Endometrial microvascular endothelial cells (primary cell): ENCODE data around the gene ADAMTSL3. TPM values are rescaled to one million over a fixed set of nuclear protein-coding genes. Genes with fewer than 3 reads are reported as not detected.

ENCODE experiments used
- in situ Hi-C: cut with HindIII; loops from 2 replicates; pipeline ENCODE4 v1.10.0; 2017; ENCODE audit warnings: low sequenced_read_pairs, low pct_unique_long_range_greater_than_20kb; ENCODE audit errors: inconsistent ontology term
- total RNA-seq: library from RNA; depleted of rRNA; stranded (reverse); fragments of >200 nt; gene quantifications from one replicate; pipeline ENCODE4 v1.2.3, GENCODE V29; 2015; ENCODE audit errors: inconsistent ontology term

Gene ADAMTSL3
- total RNA-seq, 1 donor from 2014 or later = not detected

DNA sequence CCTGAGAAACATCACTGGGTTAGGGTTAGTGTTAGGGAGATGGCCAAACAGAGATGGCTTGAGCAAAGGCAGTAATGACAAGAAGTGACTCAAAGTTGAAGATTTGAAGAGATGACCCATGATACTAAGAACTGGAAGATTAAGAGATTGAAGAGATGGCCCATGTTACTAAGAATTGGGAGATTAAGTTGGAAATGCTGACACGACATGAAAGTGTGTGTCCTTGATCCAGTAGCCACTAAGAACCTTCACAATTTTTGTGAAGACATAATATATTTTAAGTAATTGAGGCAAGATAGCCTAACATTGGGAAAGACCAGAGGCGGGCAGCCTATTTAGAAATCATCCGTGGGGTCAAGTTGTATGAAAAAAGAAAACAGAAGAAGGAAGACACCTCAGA lies 239.4 kb downstream of the ADAMTSL3 start:
- in situ Hi-C loops = no loop called here

DNA sequence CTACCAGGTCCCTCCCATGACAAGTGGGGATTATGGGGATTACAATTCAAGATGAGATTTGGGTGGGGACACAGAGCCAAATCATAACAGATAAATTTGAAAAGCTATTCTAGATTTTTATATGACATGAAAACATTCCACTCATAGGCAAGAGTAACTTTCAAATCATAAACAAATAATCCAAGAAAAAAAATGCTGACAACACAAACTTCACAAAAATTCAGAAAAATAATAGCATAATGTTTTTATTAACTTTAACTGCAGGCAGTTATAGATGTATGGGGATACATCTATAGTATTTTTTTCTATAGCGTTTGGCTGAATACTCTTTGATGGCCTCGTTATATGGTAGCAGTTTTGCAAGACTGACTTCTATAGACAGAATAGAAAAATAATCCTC lies 243.1 kb downstream of the ADAMTSL3 start:
- in situ Hi-C loops = no loop called here

DNA sequence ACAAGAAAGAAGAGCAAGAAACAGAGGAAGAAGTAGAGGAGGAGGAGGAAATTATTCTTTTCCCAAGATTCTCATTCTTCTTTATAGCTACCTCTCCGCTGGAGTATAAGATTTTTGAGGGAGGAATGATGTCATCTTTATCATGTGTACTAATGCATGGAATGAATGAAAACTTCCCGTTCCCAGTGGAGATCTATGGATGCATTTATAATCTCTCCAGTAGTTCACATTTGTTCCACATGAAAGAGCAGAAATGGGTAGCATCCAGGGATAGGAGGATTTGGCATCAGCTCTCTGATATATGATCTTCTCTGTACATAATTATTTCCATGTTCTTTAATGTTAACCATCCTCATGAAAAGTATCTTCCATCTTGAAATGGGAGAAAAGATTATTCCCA lies 244.4 kb downstream of the ADAMTSL3 start:
- in situ Hi-C loops = no loop called here

DNA sequence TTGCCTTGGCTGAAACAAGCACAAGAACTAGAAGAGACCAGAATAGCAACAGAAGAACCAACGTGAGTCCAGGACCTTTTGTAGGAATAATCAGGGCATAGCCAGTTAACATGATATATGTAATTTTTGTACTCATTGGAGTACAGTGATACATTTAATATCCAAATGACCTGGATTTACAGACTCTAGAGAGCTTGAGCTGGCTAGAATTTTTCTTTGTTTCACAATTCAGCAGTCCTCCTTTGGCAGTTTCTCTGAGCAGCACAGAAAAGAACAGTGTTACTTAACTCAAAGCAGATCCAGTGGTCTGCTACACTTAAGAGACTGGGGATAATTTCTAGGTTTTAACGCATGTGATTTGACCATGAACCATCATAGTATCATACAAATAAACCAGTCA lies 245.7 kb downstream of the ADAMTSL3 start:
- in situ Hi-C loops = no loop called here

DNA sequence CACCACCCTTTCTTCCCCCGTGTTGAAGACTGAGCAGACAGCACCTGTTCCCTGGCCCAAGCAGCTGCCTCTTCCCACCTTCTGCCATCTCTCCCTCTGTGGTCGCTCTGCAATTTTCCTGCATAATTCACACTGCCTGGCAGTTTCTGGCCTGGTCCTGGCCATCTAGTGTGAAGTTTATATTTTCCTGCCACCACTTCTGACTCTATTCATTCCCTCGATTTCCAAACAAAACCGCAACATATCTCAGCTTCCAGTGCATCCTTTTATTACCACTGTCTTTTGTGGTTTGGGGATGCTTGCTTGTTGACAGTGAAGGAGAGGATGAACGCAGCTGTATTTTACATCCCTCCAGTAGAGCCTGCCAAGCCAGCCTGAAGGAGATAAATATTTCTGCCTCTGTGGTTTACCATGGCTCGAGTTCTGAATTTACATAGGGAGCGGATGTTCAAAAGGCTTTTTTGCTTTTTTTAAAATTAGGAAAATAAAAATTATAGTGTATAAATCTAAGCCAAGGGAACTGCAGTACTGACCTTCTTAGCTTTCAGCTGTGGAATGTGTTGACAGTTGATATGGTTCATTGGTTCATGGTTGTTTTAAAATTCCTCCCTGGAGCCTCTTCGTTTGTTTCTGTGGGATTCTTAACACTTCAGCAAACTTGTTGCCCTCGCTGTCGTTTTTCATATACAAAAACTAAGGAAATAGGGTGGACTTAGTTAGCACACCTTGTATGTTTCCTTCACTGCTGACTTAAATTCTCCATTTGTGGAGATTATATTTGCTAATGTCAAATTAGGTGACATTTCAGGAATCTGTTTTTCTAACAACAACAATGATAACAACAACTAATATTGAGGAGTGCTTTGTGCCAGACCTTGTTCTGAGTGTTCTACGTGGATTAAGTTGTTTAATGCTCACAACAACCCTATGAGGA lies 250.5 kb downstream of the ADAMTSL3 start:
- in situ Hi-C loops = no loop called here

- in situ Hi-C loops = no loop called here
These were observed 251.8 kb downstream of the ADAMTSL3 start for GRCh38 chr15:83905556-83906273.

- in situ Hi-C loops = no loop called here
These were observed 257.4 kb downstream of the ADAMTSL3 start for GRCh38 chr15:83911345-83911744.

DNA sequence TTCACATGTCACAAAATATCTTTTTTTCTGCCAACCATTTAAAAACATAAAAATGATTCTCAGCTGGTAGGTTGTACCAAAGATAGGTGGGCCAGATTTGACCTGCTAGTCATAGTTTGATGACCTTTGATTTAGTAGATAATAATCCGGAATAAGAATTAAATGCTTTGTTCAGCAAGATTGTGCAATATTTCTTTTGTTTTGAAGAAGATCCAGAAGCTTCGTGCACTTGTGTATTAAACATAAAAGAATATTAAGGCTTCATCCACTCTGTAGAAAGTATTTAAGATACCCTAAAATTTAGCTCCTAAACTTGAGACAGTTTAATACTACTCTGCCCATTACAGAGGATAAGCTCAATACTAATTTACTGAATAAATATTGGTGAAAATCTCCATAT lies 258.4 kb downstream of the ADAMTSL3 start:
- in situ Hi-C loops = no loop called here

DNA sequence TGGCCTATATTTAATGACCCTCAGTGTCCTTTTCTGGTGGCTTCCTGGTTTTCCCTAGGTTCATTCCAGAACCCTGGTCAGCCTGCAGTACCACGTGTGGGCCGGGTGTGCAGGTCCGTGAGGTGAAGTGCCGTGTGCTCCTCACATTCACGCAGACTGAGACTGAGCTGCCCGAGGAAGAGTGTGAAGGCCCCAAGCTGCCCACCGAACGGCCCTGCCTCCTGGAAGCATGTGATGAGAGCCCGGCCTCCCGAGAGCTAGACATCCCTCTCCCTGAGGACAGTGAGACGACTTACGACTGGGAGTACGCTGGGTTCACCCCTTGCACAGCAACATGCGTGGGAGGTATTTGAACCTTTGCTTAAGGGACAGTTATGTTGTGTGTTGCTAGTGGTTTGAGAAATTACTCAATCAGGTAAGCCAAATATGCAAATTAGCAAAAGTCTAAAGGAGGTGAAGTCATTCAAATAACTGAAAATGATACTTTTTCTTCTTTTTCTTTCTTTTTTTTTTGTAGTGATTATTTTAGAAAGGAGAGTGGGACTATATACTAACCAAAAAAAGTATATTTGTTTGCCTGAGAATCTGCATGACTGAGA lies 259.2 kb downstream of the ADAMTSL3 start:
- in situ Hi-C loops = no loop called here

DNA sequence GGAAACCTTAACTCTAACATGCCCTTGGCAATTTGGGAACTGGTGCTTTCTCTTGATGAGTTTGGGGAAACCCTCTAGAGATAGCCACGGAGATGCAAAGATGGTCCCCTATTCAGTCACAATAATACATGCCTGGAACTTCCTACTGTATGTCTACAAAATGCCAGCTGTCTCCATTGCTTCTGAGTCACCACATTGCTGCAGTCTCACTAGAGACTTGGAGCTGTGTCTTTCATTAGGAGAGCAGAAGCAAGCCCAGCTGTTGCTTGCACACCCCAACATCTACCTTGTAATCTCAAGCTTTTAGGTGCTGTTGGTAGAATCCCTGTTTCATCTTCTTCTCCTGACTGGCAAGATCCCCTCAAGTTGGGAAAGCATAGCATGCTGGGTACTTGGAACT lies 261.0 kb downstream of the ADAMTSL3 start:
- in situ Hi-C loops = no loop called here

DNA sequence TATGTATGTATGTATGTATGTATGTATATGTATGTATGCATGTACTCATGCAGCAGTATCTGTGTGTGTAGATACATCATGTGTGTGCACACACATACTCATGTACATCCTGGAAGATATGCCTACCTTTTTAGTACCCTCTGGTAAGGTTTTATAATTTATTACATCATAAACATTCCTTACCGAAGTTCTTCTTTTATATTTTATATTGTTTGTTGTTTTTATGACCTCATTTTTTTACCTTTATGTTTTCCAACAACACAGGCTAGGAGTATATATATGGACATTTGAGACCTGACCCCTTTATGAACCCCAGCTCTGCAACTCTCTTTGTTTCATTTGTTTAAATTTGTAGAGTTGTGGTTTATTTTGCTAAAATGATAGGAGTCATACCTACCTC lies 263.5 kb downstream of the ADAMTSL3 start:
- in situ Hi-C loops = no loop called here

DNA sequence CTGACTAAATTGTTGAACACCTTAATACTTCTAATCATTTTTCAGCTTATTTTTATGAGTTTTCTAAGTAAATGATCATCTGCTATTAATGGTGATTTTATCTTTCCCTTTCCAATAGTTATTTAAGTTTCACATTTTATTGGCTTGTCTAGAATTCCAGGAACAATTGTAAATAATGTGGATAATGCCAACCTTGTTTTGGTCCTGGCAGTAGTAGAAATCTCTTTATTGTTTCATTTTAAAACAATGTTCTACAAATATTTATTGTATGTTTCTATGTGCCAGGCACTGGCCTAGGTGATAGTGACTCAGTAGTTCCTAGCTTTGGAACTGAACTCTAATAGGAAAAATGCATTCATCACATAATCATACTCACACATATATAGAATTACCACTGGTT lies 264.1 kb downstream of the ADAMTSL3 start:
- in situ Hi-C loops = no loop called here

- in situ Hi-C loops = no loop called here
These were observed 265.5 kb downstream of the ADAMTSL3 start for GRCh38 chr15:83919319-83919830.

GRCh38 chr15:83919978-83920510 lies 266.1 kb downstream of the ADAMTSL3 start:
- in situ Hi-C loops = no loop called here

DNA sequence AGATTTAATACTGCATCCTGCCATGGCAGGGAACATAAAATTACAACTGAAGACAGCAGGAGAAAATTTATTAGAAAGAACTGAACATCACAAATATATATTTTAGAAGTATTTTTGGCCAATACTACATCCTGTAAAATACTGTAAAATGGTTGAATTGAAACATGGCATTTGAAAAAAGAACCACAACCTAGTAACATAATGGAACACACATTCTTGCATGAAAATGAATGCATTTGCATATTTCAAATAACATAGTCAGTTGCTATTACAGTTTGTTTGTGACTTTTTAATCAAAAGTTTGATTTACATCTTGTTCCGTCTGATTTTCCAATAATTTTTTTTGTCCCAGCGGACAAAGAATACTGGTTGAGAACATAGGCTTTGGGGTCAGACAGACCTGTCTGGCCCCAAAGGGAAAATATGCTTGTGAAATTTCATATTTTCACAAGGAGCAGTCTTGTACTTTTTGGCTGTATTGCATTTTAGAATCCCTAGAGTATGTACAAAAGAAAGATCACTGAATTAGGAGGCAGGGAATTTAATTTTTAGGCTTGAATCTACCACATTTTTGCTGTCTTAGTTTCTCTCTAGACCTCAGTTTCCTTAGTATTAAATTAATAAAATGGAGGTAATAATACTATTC lies 268.8 kb downstream of the ADAMTSL3 start:
- in situ Hi-C loops = no loop called here

- in situ Hi-C loops = no loop called here
These were observed 272.2 kb downstream of the ADAMTSL3 start for GRCh38 chr15:83926116-83926515.

GRCh38 chr15:83927704-83928391 lies 273.9 kb downstream of the ADAMTSL3 start:
- in situ Hi-C loops = no loop called here

DNA sequence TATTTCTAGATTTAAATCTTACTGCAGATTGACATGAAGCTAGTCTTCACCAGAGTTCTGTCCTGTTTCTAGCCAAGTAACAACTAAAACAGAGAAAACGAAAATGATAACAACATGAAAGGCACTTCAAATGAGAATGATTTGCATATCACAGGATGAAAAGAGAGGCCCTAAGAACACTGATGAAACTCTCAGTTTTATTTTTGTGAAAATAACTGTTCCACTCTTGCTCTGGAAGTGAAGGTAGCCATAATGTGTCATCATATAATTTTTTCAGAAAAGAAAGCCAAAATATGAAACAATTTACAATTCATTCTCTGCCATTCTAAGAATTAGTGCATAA lies 274.4 kb downstream of the ADAMTSL3 start:
- in situ Hi-C loops = no loop called here
